Fibroblast of lung (primary cell): Measurements from ENCODE around the gene INPP5A.

Source experiments
- CTCF ChIP-seq, 2 donors: IDR thresholded peaks in 1 of 2; conservative IDR thresholded peaks in 1 of 2; 1 replicate in 1 of 2; 2 replicates in 1 of 2; pipeline ENCODE4 v1.5.1; 2011 to 2012; ENCODE audit warnings: low read length in 2 of 2, control low read depth in 1 of 2, inconsistent platforms in 1 of 2, low read depth in 1 of 2, mild to moderate bottlenecking in 1 of 2
- EZH2 ChIP-seq: IDR thresholded peaks from 2 replicates; pipeline ENCODE4 v1.5.1; 2012; ENCODE audit warnings: low read length, control low read depth, mild to moderate bottlenecking; ENCODE audit errors: missing control alignments

- TF ChIP-seq EZH2 = no peak
- no peak for TF ChIP-seq CTCF (conservative IDR thresholded peaks at IDR 0.05 in 1 of 2, IDR thresholded peaks at IDR 0.05 in 1 of 2; ENCODE audit: low read depth in 1 of 2, low read length in 2 of 2)
These were observed 238.6 kb downstream of the INPP5A start for GRCh38 chr10:132776186-132776585.
